H1 (cell line): Measurements from ENCODE around the gene NOP9. TPM values are rescaled to one million over a fixed set of nuclear protein-coding genes. Genes with fewer than 3 reads are reported as not detected.

Experiments
- CBX5 ChIP-seq: fragments of 300-800, 300-1000 bp; sonication (generic); IDR thresholded peaks from 2 replicates; pipeline ENCODE4 v1.7.1; 2016; ENCODE audit warnings: antibody characterized with exemption, low read length, low read depth
- CTBP2 ChIP-seq: IDR thresholded peaks from 2 replicates; pipeline ENCODE4 v1.7.0; 2011; ENCODE audit warnings: borderline replicate concordance, mild to moderate bottlenecking, moderate library complexity, mixed read lengths, low read length; ENCODE audit not compliant: insufficient read depth, insufficient read length
- EGR1 ChIP-seq: IDR thresholded peaks from 2 replicates; pipeline ENCODE4 v1.6.1; 2011; ENCODE audit warnings: low read depth, low read length, borderline replicate concordance
- GABPA ChIP-seq: IDR thresholded peaks from 2 replicates; pipeline ENCODE4 v1.6.1; 2011; ENCODE audit warnings: mild to moderate bottlenecking, low read length, moderate library complexity, borderline replicate concordance; ENCODE audit not compliant: insufficient read depth
- POLR2AphosphoS5 ChIP-seq: IDR thresholded peaks from 2 replicates; pipeline ENCODE4 v1.6.1; 2011; ENCODE audit warnings: low read depth, low read length
- RXRA ChIP-seq: IDR thresholded peaks from 2 replicates; pipeline ENCODE4 v1.6.1; 2011; ENCODE audit warnings: low read depth, mild to moderate bottlenecking, low read length, moderate library complexity; ENCODE audit not compliant: insufficient read depth
- SIX5 ChIP-seq: IDR thresholded peaks from 2 replicates; pipeline ENCODE4 v1.6.1; 2011; ENCODE audit warnings: mild to moderate bottlenecking, low read depth, low read length
- TAF1 ChIP-seq: IDR thresholded peaks from 2 replicates; pipeline ENCODE4 v1.6.1; 2011; ENCODE audit warnings: mild to moderate bottlenecking, low read depth, low read length
- TAF7 ChIP-seq: optimal IDR thresholded peaks from 2 replicates; pipeline ENCODE3; 2011; ENCODE audit warnings: low read depth, mild to moderate bottlenecking, inconsistent platforms, low read length, moderate library complexity, borderline replicate concordance
- polyA plus RNA-seq, 7 experiments: library from polyadenylated mRNA; depleted of rRNA in 3 of 7; stranded (reverse) in 5 of 7; unstranded in 2 of 7; fragments of >200 nt in 5 of 7; fragments of 200-250 nt in 2 of 7; gene quantifications; 1 replicate in 5 of 7; 2 replicates in 1 of 7; 4 replicates in 1 of 7; pipeline versions ENCODE4 v1.2.1 to v1.2.3, GENCODE V29; 2011 to 2013; ENCODE audit warnings: missing spikeins in 2 of 7, mixed read lengths in 2 of 7
- total RNA-seq: library from RNA; stranded (reverse); fragmentation: NEBNext Ultra II Directional; extraction: Animal tissue kit (Norgen Biotek cat#: 25700); gene quantifications from 2 replicates; pipeline ENCODE4 v1.2.1, GENCODE V29; 2021

Gene NOP9
- total and polyA plus RNA-seq, 2 of the 8 experiments (the other 6 are each of a cell fraction or from before 2014, with no cell fraction given): 17.8 to 34.8 TPM

GRCh38 chr14:24338843-24339242, 39.2 kb downstream of the NOP9 start (continued):
- TF ChIP-seq TAF1 (no peak), POLR2AphosphoS5 (no peak), SIX5 (no peak), RXRA (no peak), EGR1 (no peak), CBX5 (no peak), GABPA (no peak), CTBP2 (no peak), TAF7 (no peak)
- TF ChIP-seq, all 59 proteins: peak for 0
